Stimulated activated CD8-positive, alpha-beta memory T cell treated with anti-CD3 and anti-CD28 coated beads, Interleukin-15, amount 100 ng/mL, for 24 hours (primary cell): Measurements from ENCODE around the gene AMDHD2.
"Not testable (repeated sequence)": the region's sequence is repeated elsewhere in the genome, so short reads cannot be mapped to it uniquely, and the experiment has no call there.

Experiments
- DNase-seq: peaks from one replicate; pipeline ENCODE4 v3.0.0-alpha.2; 2020; ENCODE audit warnings: low read depth

AMDHD2 gene

GRCh38 chr16:2517954-2518605 is 2.1 kb upstream of the AMDHD2 start:
- no peak for DNase-seq

- DNase-seq, result no peak
These were observed 1.1 kb upstream of the AMDHD2 start for GRCh38 chr16:2518823-2519710.

- no peak for DNase-seq
These were observed 475 bp upstream of the AMDHD2 start for GRCh38 chr16:2519711-2520080.

DNA sequence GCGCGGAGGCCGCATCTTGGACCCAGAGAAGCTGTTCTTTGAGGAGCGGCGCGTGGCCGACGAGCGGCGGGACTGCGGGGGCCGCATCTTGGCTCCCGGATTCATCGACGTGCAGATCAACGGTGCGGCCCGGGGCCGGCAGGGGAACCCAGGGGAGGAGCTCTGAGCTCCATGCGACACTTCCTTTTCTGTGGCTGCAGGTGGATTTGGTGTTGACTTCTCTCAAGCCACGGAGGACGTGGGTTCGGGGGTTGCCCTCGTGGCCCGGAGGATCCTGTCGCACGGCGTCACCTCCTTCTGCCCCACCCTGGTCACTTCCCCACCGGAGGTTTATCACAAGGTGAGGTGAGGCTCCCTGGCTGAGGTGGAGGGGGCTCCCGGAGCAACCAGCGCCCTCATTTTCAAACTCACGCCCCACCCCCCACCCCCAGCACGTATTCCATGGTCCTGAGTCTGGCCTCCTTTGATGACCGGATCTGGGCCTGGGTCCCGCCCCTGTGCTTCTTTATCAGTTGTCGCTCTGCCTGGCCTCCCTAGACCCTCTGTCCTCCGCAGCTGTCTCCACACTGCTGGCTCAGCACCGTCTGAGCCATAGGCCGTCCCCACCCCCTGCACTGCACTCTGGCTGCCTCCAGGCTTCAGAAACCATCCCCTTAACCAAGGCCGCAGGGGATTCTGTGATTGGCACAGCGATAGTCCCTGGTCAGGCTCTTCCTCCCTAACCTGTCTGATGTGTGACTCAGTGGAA is 787 bp downstream of the AMDHD2 start:
- no peak for DNase-seq

- DNase-seq, result no peak
These were observed 3.6 kb downstream of the AMDHD2 start for GRCh38 chr16:2523801-2524231.

- no peak for DNase-seq
These were observed 4.3 kb downstream of the AMDHD2 start for GRCh38 chr16:2524339-2524938.

- DNase-seq, result no peak
These were observed 6.0 kb downstream of the AMDHD2 start for GRCh38 chr16:2526135-2526534.

- no peak for DNase-seq
These were observed 7.1 kb downstream of the AMDHD2 start for GRCh38 chr16:2527071-2527783.

GRCh38 chr16:2527784-2528100 is 7.6 kb downstream of the AMDHD2 start:
- no peak for DNase-seq

- DNase-seq, result no peak
These were observed 8.2 kb downstream of the AMDHD2 start for GRCh38 chr16:2528161-2529060.

DNA sequence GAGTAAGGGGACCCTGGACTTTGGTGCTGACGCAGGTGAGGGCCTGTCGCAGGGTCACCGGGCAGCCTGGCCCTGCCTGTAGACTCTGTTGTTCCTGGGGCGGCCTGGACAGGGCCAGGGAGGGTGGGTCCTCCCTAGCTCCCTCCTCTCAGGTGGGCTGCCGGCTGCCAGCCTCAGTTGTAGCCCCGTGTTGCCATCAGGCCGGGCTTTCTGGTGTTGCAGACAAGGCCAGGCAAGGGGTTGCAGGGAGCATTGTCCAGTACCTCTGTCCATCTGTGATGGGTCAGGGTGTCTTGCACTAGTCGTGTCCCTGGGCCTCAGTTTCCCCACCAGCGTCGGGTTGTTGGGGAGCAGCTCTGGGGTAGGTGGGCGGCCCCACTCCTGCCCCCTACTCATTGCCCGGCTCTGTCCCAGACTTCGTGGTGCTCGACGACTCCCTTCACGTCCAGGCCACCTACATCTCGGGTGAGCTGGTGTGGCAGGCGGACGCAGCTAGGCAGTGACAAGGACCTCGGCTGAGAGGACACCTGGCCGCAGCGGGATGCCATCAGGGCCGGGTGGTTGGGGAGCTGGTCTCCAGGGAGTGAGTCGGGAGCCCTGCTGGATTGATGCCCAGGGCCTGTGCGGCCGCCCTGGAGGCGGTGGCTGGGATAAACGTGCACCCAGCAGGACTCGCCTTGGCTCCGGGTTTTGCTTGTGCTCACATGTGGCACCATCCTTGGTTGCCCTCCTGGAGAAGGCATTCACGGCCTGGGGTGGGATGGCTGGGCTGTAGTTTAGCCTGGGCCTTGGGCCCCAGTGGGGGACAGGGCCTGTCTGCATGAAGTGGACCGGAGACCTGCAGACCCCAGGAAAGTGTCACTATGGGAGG is 9.1 kb downstream of the AMDHD2 start:
- no peak for DNase-seq

DNA sequence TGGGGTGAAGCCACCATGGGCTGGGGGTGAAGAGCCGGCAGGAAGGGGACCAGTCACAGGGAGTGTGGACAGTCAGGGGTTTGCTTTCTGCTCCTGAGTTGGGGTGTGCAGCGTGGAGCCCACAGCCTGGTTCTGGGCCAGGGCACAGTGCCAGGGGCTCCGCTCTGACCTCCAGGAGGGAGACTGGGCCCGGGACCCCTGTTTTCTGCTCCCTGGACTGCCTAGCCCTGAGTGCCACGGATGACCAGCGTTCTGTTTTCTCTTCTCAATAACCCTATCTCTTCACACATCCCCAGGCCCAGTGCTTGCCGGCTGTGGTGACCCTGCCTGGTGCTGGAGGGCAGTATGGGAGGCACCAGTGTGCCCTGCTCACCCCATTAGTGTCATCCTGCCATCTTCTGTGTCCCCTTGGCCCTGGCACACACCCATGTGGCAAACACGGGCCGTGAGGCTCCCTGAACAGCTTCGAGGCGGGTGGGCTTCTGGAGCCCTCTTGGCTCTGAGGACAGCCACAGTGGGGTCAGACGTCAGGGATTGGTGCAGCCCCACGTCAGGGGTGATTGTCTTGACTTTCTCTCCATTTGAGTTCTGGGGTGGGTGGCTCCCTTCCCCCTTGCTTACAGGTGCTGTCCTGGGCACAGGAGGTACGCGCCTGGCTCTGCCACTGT is 9.9 kb downstream of the AMDHD2 start:
- DNase-seq, result no peak

DNA sequence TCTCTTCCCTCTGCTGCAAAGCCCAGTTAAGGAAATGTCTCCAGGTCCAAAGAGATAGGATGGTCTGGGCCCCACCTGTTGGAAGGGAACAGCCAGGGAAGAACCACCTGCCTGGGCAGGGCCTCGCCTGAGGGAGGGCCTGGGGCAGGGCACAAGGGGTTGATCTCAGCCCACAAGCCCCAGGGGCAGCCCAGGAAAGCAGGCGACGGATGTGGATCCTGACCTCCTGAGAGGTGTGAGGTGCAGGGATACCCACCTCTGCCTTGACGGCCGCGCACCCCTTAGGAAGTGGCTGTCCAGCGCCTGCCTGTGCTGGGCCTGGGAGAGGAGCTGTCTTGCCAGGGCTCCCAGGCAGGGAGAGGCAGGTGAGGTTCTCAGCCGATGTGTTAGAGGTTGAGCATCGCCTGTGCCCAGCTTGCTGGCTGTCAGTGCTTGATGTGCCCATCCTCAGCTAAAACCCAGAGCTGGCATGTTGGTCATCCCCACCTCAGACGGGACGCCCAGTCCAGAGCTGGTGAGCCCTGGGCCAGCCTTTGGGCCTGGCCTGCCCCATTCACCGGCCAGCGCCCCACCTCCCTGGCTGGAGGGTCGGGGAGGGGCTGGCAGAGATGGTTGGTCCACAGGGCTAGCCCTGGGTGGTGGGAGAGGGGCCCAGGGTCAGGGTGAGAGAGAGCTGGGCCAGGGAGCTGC is 10.6 kb downstream of the AMDHD2 start:
- DNase-seq, result no peak

- DNase-seq, result no peak
These were observed 11.2 kb downstream of the AMDHD2 start, which contains the start of gene CEMP1 for GRCh38 chr16:2531371-2531695. Gene CEMP1 (minus strand): TSS chr16:2531408. CDS start chr16:2531073, 335 bp downstream.

DNA sequence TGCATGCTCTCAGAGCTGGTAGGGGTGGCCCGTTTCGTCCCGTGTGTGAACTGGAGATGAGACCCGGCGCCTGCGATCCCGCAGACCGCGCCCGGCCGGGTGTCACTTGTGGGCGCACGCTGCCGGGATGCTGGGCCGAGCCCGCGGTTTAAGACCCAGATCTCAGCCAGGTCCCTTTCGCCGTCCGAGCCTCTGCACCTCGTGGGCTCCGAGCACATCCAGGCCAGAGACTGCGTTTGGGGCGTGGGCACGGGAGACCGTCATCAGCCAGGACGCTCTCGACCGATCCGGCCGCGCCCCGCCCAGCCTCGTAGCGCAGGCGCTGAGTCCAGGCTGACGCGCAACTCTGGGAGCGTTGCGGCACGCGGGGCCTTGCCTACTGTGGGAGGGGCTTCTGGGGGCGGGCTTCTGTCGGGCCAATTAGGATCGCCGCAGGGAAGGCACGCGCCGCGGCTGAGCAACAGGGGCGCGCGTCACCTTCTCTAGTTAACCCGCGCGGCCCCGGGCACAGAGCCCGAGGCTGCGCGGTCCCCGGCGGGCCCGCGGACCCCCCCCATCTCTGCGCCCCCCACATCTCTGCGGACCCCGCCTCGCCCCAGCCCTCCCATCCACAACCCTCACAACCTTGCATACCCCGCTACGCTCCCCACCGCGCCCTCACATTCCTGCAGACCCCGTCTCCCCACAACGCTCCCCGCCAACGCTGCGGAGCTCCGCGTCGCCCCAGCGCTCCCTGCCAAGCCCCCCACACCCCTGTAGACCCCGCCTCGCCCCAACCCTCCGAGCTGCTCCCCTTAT is 11.7 kb downstream of the AMDHD2 start:
- DNase-seq, result peak; percentile 93

- DNase-seq, result no peak
These were observed 12.4 kb downstream of the AMDHD2 start for GRCh38 chr16:2532494-2533141.

DNA sequence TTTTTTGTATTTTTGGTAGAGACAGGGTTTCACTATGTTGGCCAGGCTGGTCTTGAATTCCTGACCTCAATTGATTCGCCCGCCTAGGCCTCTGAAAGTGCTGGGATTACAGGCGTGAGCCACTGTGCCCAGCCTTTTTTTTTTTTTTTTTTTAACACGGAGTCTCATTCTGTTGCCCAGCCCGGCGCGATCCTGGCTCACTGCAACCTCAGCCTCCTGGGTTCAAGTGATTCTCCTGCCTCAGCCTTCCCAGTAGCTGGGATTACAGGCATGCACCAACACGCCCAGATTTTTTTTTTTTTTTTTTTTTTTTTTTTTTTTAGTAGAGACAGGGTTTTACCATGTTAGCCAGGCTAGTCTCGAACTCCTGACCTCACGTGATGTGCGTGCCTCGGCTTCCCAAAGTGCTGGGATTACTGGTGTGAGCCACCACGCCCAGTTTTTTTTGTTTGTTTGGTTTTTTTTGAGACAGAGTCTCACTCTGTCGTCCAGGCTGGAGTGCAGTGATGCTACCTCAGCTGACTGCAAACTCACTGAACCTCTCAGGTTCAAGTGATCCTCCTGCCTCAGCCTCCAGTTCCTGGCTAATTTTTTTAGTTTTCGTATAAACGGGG is 13.1 kb downstream of the AMDHD2 start:
- DNase-seq, result not testable (repeated sequence)
